Superior temporal gyrus (tissue), 1 donor: Measurements from ENCODE around the gene EPHB2.

Source experiments
- DNase-seq: peaks from one replicate; pipeline ENCODE4 v3.0.0-alpha.2; 2016; ENCODE audit errors: extremely low spot score

EPHB2 gene

GRCh38 chr1:22722901-22723550, 12.4 kb downstream of the EPHB2 start:
- no peak for DNase-seq

GRCh38 chr1:22727873-22728272, 17.2 kb downstream of the EPHB2 start:
- no peak for DNase-seq

DNA sequence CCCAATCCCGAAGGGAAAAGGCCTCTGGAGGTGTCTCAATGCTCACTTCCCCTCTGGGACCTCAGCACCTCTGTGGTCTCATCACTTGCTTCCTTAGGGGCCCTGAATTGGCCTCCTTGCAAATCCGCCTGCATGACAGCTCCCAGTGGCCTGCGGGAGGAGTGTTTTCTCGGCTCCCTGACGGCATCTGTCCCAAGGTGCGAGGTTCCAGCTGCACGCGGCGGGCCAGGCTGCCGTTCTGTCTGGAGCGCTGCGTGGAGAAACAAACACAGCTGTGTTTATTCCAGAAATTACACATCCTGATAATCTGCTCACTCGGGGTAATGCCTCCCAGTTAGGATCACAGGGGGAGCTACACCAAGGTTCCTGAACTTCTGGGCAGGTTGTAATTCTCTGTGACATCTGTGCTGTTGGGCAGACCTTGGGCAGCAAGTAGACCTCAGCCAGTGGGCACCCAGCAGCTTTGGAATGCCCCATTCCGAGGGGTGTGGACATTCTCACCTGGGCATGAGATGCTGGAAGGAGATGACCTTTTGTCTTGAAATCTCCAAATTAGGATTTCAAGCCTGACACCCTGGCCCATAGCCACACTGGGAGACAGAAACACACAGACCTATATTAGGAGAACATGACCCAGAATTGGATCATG, 18.2 kb downstream of the EPHB2 start:
- DNase-seq, result no peak

DNA sequence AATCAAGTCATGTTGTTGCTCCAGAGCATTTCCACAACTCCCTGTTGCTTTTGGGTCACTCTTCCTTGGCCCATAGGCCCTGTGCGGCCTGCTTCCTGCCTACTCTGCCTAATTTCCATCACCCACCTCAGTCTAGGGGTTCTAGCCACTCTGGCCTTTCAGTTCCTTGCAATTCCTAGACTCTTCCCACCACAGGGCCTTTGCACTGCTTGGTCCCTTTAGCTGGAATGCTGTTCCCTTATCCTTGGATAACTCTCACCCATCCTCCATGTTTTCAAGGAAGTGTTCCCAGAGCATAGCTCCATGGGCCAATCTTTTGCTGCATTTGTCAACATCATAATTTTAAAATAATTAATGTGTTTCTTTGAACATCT, 18.7 kb downstream of the EPHB2 start:
- no peak for DNase-seq

- no peak for DNase-seq
Observed at GRCh38 chr1:22729912-22730311, 19.3 kb downstream of the EPHB2 start.

DNA sequence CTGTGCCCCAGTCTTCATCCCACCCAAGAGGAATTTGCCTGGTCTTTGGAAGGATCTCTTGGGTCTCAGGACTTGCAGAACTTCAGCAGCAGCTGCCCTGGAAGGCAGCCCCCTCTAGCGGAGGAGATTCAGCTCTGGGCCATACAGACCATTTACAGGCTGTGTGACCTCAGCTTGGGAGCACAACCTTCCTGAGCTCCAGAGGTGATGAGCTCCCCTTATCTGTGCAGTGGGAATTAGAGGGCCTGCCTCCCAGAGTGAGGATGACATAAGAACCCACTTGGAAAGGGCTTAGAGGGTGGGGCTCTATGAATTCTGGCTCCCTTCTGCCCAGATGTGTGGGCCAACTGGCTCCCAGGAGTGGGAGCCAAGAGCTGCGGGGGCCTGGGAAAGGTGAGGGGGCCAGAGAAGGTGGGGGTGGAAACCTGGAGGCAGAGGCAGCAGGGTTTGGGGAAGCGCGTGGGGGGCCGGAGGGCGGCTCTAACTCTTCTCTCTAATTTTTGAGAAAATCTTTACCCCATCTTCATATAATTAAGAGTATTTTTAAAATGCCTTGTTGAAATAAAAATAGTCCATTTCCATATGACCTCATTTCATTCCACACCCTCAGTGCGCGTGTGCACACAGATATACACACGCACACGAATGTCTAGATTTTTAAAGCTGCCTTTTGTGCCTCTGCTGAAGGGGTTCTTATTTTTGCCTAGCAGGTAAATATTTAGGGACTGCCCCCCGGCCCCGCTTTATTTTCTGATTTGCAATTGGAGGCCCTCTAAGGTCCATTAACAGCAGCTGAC, 21.5 kb downstream of the EPHB2 start:
- DNase-seq, result no peak

- DNase-seq, result no peak
Observed at GRCh38 chr1:22733643-22734042, 23.0 kb downstream of the EPHB2 start.

DNA sequence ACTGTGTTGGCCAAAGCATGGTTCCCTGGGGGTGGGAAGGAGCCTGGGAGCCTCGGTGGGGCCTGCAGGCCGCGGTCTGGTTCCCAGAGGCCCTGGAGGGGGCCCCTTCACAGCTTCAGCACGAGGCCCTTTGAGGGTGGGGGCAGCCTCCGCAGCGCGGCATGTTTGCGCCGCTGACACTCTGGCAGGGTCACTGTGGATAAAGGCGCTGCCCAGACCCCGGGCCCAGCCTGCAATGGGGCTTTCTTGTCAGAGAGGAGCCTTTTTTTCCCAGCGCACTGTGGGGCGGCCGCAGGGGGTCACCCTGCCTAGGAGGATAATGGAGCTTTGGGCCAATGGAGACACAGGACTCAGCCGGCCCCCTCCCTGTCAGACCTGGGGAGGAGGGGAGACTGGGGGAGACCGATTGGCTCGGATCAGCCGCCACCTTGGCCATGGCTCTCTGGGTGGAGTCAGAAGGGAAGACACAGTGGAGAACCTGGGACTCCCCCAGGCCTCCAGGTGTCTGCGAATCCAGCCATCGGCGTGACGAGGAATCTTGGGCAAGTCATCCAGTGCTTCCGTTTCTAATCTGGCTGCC, 26.0 kb downstream of the EPHB2 start:
- DNase-seq, result no peak

GRCh38 chr1:22737374-22738068, 26.9 kb downstream of the EPHB2 start:
- DNase-seq, result no peak

GRCh38 chr1:22738069-22738435, 27.4 kb downstream of the EPHB2 start:
- no peak for DNase-seq

DNA sequence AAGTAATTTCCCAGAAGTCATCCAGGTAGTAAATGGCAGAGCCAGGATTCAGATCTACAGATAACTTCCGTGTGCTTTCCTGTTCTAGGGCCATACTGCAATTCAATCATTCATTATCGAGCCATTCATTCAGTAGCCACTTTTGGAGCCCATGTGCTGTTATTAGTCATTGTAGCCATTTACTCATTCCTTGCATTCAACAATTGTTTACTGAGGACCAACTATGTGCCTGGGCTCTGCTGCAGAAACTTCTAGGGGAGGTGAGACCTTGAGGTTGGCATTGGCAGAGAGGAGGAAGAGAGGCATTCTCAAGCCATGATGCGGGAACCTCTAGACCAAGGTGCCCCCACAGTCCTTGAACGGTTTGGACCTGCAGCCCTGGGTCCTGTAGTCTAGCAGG, 27.9 kb downstream of the EPHB2 start:
- DNase-seq, result no peak

DNA sequence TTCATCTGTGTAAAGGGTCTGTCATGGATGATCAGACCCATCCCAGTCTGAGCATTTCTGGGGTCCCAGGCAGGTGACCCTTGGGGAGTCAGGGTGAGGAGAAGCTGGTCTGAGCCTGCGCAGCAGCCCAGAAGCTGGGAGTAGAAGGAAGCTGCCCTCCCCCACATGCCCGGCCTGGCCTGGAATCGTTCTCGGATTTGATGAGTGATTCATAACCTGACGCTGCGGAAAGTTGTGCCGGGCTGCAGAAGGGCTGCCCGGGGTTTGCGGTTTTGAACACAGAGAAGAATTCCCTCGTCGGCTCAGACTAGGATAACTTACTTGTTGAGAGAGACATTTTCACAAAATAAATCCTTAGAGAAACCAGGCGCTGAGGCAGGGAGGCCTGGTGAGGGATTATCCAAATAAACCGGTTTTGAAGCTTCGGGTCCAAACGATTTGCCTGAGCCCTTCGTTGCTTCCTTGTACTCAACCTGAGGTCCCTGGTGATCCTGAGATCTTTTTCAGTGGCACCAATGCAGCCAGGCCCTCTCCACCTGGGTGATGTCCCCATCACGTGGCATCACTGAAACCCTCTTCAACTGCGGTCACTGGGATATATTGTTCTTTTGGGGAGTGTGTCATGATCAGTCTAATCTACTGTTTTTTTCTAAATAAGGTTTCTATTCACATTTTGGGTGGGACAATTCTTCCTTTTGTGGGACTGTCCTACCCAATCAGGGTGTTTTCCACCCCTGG, 29.2 kb downstream of the EPHB2 start:
- no peak for DNase-seq

DNA sequence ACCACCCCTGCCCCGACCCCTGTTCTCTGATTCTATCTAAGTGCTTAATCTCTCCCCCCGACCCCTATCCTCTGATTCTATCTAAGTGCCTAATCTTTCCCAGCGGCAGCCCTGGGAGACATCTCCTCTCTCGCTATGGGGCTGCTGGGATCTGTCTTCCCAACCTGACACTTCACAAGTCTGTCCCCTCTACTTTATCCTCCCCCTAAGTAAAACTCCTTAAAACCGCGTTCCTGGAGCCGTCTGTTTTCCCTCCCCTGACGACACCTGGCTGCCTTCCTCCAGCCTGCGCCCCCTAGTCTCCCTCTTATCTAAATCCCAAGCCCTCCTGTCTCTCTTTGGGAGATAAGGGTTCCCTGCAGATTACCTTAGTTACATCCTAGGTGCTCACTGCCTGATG, 30.5 kb downstream of the EPHB2 start:
- no peak for DNase-seq

GRCh38 chr1:22745669-22746585, 35.3 kb downstream of the EPHB2 start:
- no peak for DNase-seq

DNA sequence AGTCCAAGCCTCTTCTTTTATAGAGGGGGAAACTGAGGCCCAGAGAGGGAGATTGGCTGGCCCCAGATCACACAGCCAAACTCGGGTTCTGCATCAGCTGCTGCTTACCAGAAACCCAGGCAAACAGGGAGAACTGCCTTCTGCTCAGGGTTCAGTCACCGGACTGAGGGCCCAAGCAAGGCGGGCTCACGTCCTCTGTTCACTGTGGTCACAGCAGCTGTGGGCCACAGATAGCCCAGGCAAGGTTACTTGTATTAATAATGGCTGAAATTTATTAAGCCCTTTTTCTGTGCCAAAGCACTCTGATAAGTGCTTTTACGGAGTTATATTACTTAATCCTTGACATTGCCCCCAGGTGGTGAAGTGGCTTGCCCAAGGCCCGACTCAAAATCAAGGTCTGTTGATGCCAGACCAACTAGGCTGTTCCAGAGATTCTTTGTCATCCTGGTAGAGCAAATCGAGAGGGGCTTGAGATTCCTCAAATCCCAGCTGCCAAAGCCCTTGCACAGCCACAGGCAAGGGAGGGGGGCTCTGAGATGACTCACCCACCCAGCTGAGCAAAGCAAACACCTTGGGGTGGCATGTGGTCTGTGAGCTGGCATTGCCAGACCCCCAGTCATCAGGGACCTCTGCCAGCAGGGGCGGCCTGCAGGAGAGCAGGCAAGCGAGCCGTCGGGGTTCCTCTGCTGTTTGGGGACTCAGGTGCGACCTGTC, 36.5 kb downstream of the EPHB2 start:
- no peak for DNase-seq

DNA sequence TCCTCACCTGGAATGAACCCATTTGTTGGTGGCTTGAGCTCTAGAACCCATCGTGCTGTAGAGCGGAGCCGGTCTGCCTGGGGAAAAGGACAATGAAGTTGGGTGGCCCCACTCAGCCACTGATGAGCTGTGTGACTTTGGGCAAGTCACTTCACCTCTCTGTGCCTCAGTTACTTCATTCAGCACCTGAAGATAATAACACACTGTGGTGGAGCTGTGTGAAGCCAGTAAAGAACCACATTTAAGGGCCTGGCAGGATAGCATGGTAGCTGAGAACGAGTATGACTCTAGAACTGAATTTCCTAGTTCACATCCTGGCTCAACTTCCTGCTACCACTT, 37.1 kb downstream of the EPHB2 start:
- no peak for DNase-seq

DNA sequence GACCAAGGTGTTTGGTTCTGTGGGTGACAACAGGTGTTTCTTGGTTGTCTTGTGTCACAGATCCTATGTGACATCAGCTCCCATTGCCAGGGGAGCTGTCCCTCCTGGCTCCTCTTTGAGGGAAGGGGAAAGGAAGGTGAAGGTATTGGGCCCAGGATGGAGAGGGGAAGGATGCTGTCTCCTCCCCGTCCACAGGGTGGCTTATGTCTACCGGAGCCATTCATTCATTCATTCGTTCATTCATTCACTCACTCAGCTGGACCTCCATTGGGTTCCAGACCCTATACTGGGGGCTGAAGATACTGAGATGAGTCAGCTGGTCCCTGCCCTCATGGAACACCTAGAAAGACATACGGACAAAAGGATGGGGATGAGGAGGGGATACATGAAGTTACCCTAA, 38.9 kb downstream of the EPHB2 start:
- DNase-seq, result no peak

- peak; percentile 40 for DNase-seq
Observed at GRCh38 chr1:22749919-22750684, 39.5 kb downstream of the EPHB2 start.

GRCh38 chr1:22750685-22751051, 40.0 kb downstream of the EPHB2 start:
- DNase-seq, result no peak
